Lower leg skin (tissue), 3 donors: Measurements from ENCODE around the gene ANO1.
"Not testable (repeated sequence)": the region's sequence is repeated elsewhere in the genome, so short reads cannot be mapped to it uniquely, and the experiment has no call there.

ENCODE experiments used
- CTCF ChIP-seq, 3 donors: fragments of 450-650 bp; IDR thresholded peaks; one replicate each; pipeline ENCODE4 v1.5.1; 2016; ENCODE audit warnings: antibody characterized with exemption in 3 of 3, mild to moderate bottlenecking in 3 of 3, moderate library complexity in 2 of 3
- POLR2A ChIP-seq, 2 donors: fragments of 450-650 bp; IDR thresholded peaks; one replicate each; pipeline ENCODE4 v1.6.1; 2016 to 2017; ENCODE audit warnings: antibody characterized with exemption in 2 of 2, mild to moderate bottlenecking in 1 of 2, moderate library complexity in 1 of 2

GRCh38 chr11:70217388-70217787 is 139.3 kb downstream of the ANO1 start:
- TF ChIP-seq CTCF, POLR2A (IDR thresholded peaks at IDR 0.05): not testable (repeated sequence)
